HG03108 (cell line): ENCODE data around the gene ABCD3.
"Not testable (repeated sequence)": the region's sequence is repeated elsewhere in the genome, so short reads cannot be mapped to it uniquely, and the experiment has no call there.

ENCODE experiments used
- ATAC-seq: cut with Tn5 transposase; IDR thresholded peaks from one replicate; pipeline ENCODE4 v1.9.1; 2021; ENCODE audit warnings: moderate library complexity; ENCODE audit not compliant: unreplicated experiment

The ABCD3 gene

GRCh38 chr1:94543893-94544635 lies 125.9 kb downstream of the ABCD3 start:
- ATAC-seq, result no peak

DNA sequence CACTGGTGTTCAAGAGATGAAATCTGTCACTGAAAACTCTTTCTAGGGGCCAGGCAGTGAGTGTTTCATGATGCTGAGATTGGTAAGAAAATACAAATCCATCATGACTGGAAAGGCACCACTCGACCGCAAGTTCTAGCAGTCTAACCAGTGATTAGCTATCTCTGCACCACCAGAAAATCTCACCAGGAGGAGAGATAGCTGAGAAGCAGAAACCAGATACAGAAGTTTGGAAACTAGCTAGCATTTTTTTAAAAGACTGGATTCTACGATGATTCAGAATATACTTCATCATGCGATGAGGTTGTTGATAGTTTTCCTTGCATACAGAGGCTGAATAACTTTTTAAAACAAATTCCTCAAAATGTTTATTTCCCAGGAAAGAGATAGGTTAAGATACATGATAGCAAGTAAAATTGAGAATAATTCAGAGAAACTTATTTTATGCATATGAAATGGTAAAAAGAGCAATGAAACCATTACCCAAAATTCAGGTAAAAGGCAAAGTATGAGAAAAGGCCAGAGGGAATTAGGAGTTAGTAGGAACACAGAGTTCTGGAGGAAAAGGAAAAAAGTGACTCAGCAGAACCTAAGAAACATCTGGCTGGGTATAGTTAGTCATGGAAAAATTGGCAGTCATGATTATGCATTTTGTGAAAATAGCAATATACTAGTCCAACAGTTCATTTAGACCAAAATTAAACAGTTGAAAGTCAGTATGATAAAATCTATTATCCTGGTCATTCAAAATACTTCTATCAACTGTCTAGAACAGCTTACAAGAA lies 126.7 kb downstream of the ABCD3 start:
- no peak for ATAC-seq

DNA sequence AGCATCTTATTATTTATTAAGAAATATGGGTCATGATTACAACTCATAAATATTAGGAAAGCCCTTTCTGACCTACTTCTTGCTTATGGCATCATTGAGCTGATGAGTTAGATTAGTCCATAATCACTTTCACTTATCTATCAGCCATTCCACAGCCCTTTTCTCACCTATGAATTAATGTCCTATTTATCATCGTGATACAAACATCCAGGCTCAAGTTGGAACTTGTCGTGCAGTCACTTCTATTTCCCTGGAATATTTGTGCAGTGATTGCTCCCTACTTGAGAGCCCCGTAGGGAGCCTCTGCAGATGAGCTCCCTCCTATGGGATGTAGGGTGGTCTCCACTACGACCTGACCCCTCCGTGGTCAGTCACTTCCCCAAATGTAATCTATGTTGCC lies 131.5 kb downstream of the ABCD3 start:
- ATAC-seq, result no peak

- ATAC-seq, result no peak
Observed at GRCh38 chr1:94550396-94550795, 132.2 kb downstream of the ABCD3 start.

- no peak for ATAC-seq
Observed at GRCh38 chr1:94550800-94551241, 132.6 kb downstream of the ABCD3 start.

DNA sequence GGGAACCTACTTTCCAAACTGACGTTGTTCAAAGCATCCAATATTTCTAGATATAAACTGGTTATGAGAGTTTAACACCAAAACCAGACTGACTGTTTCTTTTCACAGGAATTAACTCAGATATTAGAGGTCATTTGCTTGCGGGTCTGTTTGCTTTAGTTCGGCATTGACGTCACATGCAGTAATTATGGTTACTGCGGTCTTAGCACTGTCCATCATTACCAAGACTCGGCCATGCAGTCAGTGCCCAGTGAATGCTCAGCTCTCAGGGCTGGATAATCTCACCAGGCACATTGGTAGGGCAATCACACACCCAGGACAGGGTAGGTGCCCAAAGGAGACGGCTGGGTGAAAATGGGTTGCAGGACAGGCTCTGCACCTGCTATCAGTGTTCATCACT lies 133.3 kb downstream of the ABCD3 start:
- ATAC-seq, result no peak

- ATAC-seq, result no peak
Observed at GRCh38 chr1:94552071-94552586, 133.9 kb downstream of the ABCD3 start.

GRCh38 chr1:94553323-94553730 lies 135.1 kb downstream of the ABCD3 start:
- ATAC-seq, result no peak

DNA sequence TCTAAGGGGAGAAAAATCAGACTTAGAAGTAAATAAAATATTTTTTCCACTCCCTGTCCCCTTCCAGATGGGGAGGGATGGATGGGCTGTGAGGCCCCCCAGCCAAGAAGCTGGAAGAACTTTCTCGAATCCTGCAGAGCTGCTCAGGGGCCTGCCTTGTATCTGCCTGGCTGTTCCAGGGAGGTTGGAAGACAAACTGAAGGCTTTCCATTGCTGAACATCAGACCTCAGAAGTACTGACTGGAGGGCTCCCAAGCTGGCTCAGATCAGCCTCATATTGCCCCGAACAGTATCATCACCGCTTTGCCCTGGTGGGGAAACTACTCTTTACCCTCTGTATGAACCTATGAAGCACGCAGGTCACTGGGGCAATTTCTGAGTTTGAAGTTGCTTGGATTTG lies 135.7 kb downstream of the ABCD3 start:
- no peak for ATAC-seq

DNA sequence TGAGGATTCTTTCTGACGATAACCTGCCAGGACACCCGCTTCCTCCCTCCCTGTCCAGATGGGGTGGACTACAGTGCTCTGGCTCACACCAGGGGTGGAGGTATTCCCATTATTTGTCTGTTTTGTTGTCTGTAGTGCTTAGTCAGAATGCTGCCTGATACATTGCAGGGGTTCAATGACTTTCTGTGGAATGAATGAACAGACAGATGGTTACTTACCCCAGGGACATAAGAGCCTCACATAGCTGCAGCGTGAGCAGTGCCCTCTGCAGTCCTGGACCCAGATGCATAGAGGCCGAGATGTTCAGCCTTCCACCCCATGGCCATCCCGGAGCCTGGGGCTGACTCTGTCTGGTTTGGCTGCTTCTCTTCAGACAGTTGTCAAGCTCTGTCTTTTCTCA lies 136.4 kb downstream of the ABCD3 start:
- no peak for ATAC-seq

- ATAC-seq, result no peak
Observed at GRCh38 chr1:94555091-94555490, 136.9 kb downstream of the ABCD3 start.

GRCh38 chr1:94559921-94560320 lies 141.7 kb downstream of the ABCD3 start:
- no peak for ATAC-seq

DNA sequence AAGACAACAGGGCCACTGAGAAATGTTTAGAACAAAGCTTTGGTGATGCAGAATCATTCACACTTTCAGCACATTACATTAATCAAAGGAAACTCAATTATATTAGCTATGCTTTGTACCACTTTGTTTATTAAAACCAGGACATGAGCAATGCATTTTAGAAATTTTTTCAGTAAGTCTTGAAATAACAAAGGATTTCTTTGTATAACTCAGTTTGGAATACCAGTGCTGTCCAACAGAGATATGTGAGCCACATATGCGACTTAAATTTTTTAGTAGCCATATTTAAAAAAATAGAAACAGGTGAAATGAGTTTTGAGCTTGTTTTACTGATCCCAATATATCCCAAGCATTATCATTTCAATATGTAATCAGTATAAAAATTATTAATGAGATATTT lies 142.1 kb downstream of the ABCD3 start:
- ATAC-seq, result no peak

DNA sequence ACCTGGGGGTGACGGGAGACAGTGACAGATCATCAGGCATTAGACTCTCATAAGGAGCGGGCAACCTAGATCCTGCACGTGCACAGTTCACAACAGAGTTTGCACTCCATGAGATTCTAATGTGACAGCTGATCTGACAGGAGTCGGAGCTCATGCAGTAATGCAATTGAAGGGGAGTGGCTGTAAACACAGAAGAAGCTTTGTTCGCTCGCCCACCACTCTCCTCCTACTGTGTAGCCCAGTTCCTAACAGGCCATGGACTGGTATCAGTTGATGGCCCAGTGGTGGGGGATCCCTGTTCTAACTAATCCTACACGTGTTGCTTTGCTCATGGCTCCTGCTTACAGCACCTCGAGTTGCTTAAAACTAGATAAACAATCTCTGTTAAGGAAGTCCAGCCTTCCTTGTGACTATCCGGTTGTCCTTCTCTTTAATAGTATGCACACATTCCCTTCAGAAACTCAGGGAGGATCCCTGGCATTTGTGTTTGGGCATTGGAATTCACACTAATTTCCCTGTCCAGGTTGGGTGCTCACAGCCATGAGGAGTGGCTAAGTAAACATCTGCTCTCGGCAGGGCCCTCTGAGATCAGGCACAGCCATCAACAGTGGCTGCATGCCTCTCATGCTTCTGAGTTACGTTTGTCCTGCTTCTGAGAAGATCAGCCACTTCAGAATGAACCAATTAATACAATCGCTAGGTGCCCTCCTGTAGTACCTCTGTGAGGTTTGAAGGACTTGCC lies 144.5 kb downstream of the ABCD3 start:
- ATAC-seq, result no peak

DNA sequence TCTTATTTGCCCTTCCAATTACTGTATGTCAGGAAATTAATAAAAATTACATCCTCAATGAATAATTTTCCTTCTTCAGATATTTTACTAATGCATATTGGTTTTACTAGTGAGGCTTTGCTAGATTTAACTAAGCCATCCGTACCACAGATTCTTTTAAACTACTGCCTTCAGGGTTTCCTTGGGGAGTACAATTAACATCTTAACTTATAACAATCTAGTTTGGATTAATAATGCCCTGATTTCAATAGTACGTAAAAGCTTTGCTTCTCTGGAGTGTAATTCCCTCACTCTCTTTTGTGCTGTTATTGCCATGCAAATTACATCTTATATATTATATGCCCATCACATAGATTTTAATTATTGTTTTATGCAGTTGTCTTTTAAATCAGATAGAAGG lies 147.7 kb downstream of the ABCD3 start:
- no peak for ATAC-seq

DNA sequence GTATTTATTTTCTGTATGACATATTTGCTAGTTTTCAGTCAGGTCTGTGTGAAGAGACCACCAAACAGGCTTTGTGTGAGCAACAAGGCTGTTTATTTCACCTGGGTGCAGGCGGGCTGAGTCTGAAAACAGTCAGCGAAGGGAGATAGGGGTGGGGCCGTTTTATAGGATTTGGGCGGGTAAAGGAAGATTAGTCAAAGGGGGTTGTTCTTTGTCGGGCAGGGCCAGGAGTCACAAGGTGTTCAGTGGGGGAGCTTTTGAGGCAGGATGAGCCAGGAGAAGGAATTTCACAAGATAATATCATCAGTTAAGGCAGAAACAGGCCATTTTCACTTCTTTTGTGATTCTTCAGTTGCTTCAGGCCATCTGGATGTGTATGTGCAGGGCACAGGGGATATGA lies 148.2 kb downstream of the ABCD3 start:
- not testable (repeated sequence) for ATAC-seq

DNA sequence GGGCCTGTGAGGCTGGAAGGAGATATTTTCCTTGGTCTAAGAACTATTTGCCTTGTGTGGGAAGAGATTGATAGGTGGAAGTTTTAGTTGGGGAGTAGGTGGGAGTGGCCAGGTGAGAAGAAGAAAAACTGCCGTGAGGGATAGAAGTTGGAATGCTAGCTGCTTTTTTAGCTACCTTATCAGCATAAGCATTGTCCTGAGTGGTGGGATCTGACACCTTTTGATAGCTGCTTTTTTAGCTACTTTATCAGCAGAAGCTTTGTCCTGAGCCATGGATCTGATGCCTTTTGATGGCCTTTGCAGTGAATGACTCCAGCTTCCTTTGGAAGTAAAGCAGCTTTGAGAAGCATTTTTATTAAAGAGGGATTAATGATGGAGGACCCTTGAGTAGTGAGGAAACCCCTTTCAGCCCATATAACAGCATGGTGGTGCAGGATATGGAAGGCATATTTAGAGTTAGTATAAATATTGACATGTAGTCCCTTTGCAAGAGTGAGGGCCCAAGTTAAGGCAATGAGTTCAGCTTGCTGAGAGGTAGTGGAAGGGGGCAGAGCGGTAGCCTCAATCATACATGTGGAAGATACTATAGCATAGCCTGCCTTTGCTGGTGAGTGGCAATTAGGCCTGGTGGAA lies 149.9 kb downstream of the ABCD3 start:
- ATAC-seq, result not testable (repeated sequence)
